HepG2 (cell line): ENCODE data around the gene PPM1K. TPM values are rescaled to one million over a fixed set of nuclear protein-coding genes. Genes with fewer than 3 reads are reported as not detected.

ENCODE experiments used
- AGO1 ChIP-seq: fragments of 200-400 bp; formaldehyde crosslinking; IDR thresholded peaks from 2 replicates; pipeline ENCODE4 v1.6.1; 2017; ENCODE audit warnings: mild to moderate bottlenecking, low read depth, low read length, moderate library complexity; ENCODE audit not compliant: poor library complexity, severe bottlenecking
- AHDC1 ChIP-seq: sonication (generic); formaldehyde crosslinking; IDR thresholded peaks from 2 replicates; pipeline ENCODE4 v1.5.1; 2020; ENCODE audit warnings: mild to moderate bottlenecking, missing genetic modification reagents, borderline replicate concordance
- BCL6 ChIP-seq: IDR thresholded peaks from 2 replicates; pipeline ENCODE4 v1.6.1; 2016; ENCODE audit warnings: missing genetic modification reagents, missing compliant biosample characterization
- GATAD2A ChIP-seq: IDR thresholded peaks from 2 replicates; pipeline ENCODE4 v1.6.1; 2016
- HNF1A ChIP-seq, 2 experiments: sonication (generic) in 1 of 2; formaldehyde crosslinking in 1 of 2; IDR thresholded peaks; 2 replicates each; pipeline versions ENCODE4 v1.4.0 to v1.6.1; 2016 to 2020; ENCODE audit warnings: borderline replicate concordance in 1 of 2, low read depth in 1 of 2, mild to moderate bottlenecking in 1 of 2, missing genetic modification reagents in 1 of 2
- HOXD1 ChIP-seq: sonication (generic); formaldehyde crosslinking; IDR thresholded peaks from 2 replicates; pipeline ENCODE4 v1.5.0; 2020; ENCODE audit warnings: missing genetic modification reagents
- NFIC ChIP-seq: IDR thresholded peaks from 2 replicates; pipeline ENCODE4 v1.6.1; 2012; ENCODE audit warnings: mild to moderate bottlenecking, low read length, inconsistent platforms
- RXRB ChIP-seq: IDR thresholded peaks from 2 replicates; pipeline ENCODE4 v1.6.1; 2016; ENCODE audit warnings: borderline replicate concordance, missing genetic modification reagents, missing compliant biosample characterization
- SIX4 ChIP-seq: sonication (generic); formaldehyde crosslinking; IDR thresholded peaks from 2 replicates; pipeline ENCODE4 v1.4.0; 2020; ENCODE audit warnings: missing genetic modification reagents
- U2AF1 ChIP-seq: fragments of 200-400 bp; formaldehyde crosslinking; optimal IDR thresholded peaks from 2 replicates; pipeline ENCODE3; 2017; ENCODE audit warnings: mild to moderate bottlenecking, low read depth, low read length
- ZIK1 ChIP-seq: sonication (generic); formaldehyde crosslinking; IDR thresholded peaks from 2 replicates; pipeline ENCODE4 v1.5.0; 2020; ENCODE audit warnings: mild to moderate bottlenecking, low read depth, missing genetic modification reagents, borderline replicate concordance
- ZNF124 ChIP-seq: sonication (generic); formaldehyde crosslinking; IDR thresholded peaks from 2 replicates; pipeline ENCODE4 v1.4.0; 2020; ENCODE audit warnings: missing genetic modification reagents
- ZNF747 ChIP-seq: sonication (generic); formaldehyde crosslinking; IDR thresholded peaks from 2 replicates; pipeline ENCODE4 v1.8.1; 2023; ENCODE audit warnings: missing genetic modification reagents, mild to moderate bottlenecking, borderline replicate concordance
- polyA plus RNA-seq, 8 experiments: library from polyadenylated mRNA; depleted of rRNA in 3 of 8; stranded (reverse) in 7 of 8; unstranded in 1 of 8; fragments of >200 nt; fragmentation: Illumina TruSeq in 4 of 8; extraction: Trizol in 4 of 8; gene quantifications; 2 replicates each; pipeline versions ENCODE4 v1.2.1 to v1.2.3, GENCODE V29; 2011 to 2016; ENCODE audit warnings: low read depth in 4 of 8, missing spikeins in 1 of 8, mixed read lengths in 1 of 8; ENCODE audit not compliant: insufficient read depth in 1 of 8
- total RNA-seq, 5 experiments: library from RNA; depleted of rRNA; stranded (reverse); fragments of >200 nt; fragmentation: Illumina TruSeq; extraction: Trizol; gene quantifications; 2 replicates each; pipeline ENCODE4 v1.2.3, GENCODE V29; 2016; ENCODE audit warnings: low read depth in 1 of 5
- TF ChIP-seq, protein P1 (sequence below): IDR thresholded peaks from 2 replicates; pipeline ENCODE4 v1.4.0; 2020; ENCODE audit warnings: mild to moderate bottlenecking, missing genetic modification reagents

The PPM1K gene
- total and polyA plus RNA-seq, 2 of the 13 experiments (the other 11 are each of a cell fraction or from before 2014, with no cell fraction given), result 11.9 to 17.8 TPM

DNA sequence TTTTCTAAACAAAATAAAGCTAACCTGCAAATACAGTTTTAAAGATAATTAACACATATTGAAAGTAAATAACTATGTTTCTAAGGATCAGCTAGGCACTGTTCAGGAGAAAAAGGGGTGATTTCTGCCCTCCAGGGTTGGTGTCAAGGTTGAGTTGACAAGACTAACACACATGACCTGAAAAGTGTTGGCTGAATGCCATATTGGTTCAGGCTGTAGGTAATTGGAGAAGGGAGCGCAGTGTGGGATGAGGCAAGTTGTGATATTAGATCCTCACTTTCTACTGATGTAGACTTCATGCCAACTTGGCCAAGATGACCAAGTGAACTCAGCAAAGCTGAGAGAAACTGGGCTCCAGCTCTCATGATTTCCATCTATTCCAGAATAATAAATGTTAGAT, 42.2 kb downstream of the PPM1K start (continued):
- TF ChIP-seq HNF1A (IDR thresholded peaks at IDR 0.05; ENCODE audit: low read depth) (no peak), HNF1A (CRISPR knock-in tag; IDR thresholded peaks at IDR 0.05; ENCODE audit: borderline replicate concordance) (no peak), BCL6 (peak; percentile 64), AGO1 (no peak), ZNF124 (no peak), GATAD2A (CRISPR knock-in tag) (peak; percentile 41), HOXD1 (no peak), RXRB (CRISPR knock-in tag) (peak; percentile 61), NFIC (0 out of 2 replicates have a peak, but pooled peaks have one; percentile 42), U2AF1 (no peak), SIX4 (CRISPR knock-in tag) (0 out of 2 replicates have a peak, but pooled peaks have one; percentile 60), AHDC1 (peak; percentile 55; the same call in 1 of the 2 replicates), ZNF747 (CRISPR knock-in tag) (no peak), ZIK1 (CRISPR knock-in tag) (no peak)
- TF ChIP-seq, protein P1, sequence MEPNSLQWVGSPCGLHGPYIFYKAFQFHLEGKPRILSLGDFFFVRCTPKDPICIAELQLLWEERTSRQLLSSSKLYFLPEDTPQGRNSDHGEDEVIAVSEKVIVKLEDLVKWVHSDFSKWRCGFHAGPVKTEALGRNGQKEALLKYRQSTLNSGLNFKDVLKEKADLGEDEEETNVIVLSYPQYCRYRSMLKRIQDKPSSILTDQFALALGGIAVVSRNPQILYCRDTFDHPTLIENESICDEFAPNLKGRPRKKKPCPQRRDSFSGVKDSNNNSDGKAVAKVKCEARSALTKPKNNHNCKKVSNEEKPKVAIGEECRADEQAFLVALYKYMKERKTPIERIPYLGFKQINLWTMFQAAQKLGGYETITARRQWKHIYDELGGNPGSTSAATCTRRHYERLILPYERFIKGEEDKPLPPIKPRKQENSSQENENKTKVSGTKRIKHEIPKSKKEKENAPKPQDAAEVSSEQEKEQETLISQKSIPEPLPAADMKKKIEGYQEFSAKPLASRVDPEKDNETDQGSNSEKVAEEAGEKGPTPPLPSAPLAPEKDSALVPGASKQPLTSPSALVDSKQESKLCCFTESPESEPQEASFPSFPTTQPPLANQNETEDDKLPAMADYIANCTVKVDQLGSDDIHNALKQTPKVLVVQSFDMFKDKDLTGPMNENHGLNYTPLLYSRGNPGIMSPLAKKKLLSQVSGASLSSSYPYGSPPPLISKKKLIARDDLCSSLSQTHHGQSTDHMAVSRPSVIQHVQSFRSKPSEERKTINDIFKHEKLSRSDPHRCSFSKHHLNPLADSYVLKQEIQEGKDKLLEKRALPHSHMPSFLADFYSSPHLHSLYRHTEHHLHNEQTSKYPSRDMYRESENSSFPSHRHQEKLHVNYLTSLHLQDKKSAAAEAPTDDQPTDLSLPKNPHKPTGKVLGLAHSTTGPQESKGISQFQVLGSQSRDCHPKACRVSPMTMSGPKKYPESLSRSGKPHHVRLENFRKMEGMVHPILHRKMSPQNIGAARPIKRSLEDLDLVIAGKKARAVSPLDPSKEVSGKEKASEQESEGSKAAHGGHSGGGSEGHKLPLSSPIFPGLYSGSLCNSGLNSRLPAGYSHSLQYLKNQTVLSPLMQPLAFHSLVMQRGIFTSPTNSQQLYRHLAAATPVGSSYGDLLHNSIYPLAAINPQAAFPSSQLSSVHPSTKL (CRISPR knock-in tag), result peak; percentile 36; the same call in 1 of the 2 replicates
